T-helper 2 cell treated with Interferon-gamma antibody and Interleukin-4, amounts not matched to agents 5 μg/mL and 100 μg/mL, for 36 hours (primary cell): ENCODE measurements around the gene CLMN.
A peak's percentile ranks its signal among the peaks of the same experiment; 100 is the strongest.
"Not testable (repeated sequence)": the region's sequence is repeated elsewhere in the genome, so short reads cannot be mapped to it uniquely, and the experiment has no call there.

ENCODE experiments used
- DNase-seq: peaks from one replicate; pipeline ENCODE4 v3.0.0; 2021; ENCODE audit warnings: low spot score
- H3K27ac Mint-ChIP-seq: one replicate; pipeline ENCODE4 v1.8.0; 2021; ENCODE audit warnings: mild to moderate bottlenecking, mixed read lengths
- H3K27me3 Mint-ChIP-seq: one replicate; pipeline ENCODE4 v1.8.0; 2021; ENCODE audit warnings: low read depth, mixed read lengths
- H3K36me3 Mint-ChIP-seq: one replicate; pipeline ENCODE4 v1.8.0; 2021; ENCODE audit warnings: low read depth, mixed read lengths
- H3K4me1 Mint-ChIP-seq: one replicate; pipeline ENCODE4 v1.8.0; 2021; ENCODE audit warnings: low read depth, mixed read lengths
- H3K4me3 Mint-ChIP-seq: one replicate; pipeline ENCODE4 v1.8.0; 2022; ENCODE audit warnings: mild to moderate bottlenecking, moderate library complexity, mixed read lengths
- H3K9me3 Mint-ChIP-seq: one replicate; pipeline ENCODE4 v1.8.0; 2021; ENCODE audit warnings: mixed read lengths

Gene CLMN

GRCh38 chr14:95141684-95142083 lies 178.0 kb downstream of the CLMN start:
- peaks cover 16% of the 10 kb centered on the region for H3K4me1 Mint-ChIP-seq
- no peaks in the 10 kb centered on the region for H3K27me3 Mint-ChIP-seq
- H3K4me3 Mint-ChIP-seq = no peak overlapping the region
- no peak for DNase-seq
- H3K9me3 Mint-ChIP-seq = peaks cover 22% of the 10 kb centered on the region
- no peak overlapping the region for H3K27ac Mint-ChIP-seq
- H3K36me3 Mint-ChIP-seq = peaks cover 23% of the 10 kb centered on the region

DNA sequence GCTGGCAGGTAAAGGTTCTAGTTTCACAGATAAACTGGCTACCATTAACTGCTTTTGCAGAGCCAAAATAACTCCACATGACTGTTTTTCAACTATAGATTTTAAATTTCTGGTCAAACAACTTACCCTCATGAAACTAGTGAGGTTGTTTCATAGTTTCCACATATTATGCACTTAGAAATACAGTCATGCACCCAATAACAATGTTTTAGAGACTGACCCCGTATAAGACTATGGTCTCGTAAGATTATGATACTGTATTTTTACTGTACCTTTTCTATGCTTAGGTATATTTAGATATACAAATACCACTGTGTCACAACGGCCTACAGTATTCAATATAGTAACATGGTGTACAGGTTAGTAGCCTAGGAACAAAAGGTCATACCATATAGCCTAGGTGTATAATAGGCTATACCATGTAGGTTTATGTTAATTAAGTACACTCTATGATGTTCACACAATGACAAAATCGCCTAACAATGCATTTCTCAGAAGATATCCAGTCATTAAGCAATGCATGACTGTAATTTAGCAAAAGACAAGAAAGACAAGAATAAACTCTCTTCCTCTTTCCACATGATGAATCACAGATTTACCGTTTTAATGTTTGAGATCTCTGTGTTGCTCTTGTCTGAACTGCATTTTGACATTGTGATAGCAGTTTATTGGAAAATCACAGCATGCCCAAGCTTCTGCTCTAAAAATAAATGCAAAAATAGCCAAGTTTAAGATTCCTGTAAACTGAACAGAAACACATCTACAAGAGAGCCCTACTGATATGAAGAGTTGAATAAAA lies 179.4 kb downstream of the CLMN start:
- no peaks in the 10 kb centered on the region for H3K27me3 Mint-ChIP-seq
- H3K9me3 Mint-ChIP-seq = peaks cover 12% of the 10 kb centered on the region
- peaks cover 16% of the 10 kb centered on the region for H3K4me1 Mint-ChIP-seq
- H3K27ac Mint-ChIP-seq = no peak overlapping the region
- no peak overlapping the region for H3K4me3 Mint-ChIP-seq
- DNase-seq = no peak
- H3K36me3 Mint-ChIP-seq = peaks cover 14% of the 10 kb centered on the region

- peaks cover 21% of the 10 kb centered on the region for H3K4me1 Mint-ChIP-seq
- peaks cover 10% of the 10 kb centered on the region for H3K36me3 Mint-ChIP-seq
- no peak overlapping the region for H3K4me3 Mint-ChIP-seq
- no peaks in the 10 kb centered on the region for H3K27me3 Mint-ChIP-seq
- DNase-seq = no peak
- no peak overlapping the region for H3K27ac Mint-ChIP-seq
- no peaks in the 10 kb centered on the region for H3K9me3 Mint-ChIP-seq
Observed at GRCh38 chr14:95138876-95139275, 180.8 kb downstream of the CLMN start.

- peaks cover 19% of the 10 kb centered on the region for H3K4me1 Mint-ChIP-seq
- not testable (repeated sequence) for H3K27ac Mint-ChIP-seq, H3K9me3 Mint-ChIP-seq, H3K27me3 Mint-ChIP-seq, DNase-seq, H3K4me3 Mint-ChIP-seq
- peaks cover 11% of the 10 kb centered on the region for H3K36me3 Mint-ChIP-seq
Observed at GRCh38 chr14:95138455-95138854, 181.3 kb downstream of the CLMN start.

GRCh38 chr14:95137804-95138167 lies 181.9 kb downstream of the CLMN start:
- Mint-ChIP-seq H3K4me3 (no peak overlapping the region), H3K4me1 (peaks cover 19% of the 10 kb centered on the region), H3K27me3 (no peaks in the 10 kb centered on the region), H3K36me3 (peaks cover 15% of the 10 kb centered on the region), H3K9me3 (no peaks in the 10 kb centered on the region), H3K27ac (no peak overlapping the region)
- no peak for DNase-seq

DNA sequence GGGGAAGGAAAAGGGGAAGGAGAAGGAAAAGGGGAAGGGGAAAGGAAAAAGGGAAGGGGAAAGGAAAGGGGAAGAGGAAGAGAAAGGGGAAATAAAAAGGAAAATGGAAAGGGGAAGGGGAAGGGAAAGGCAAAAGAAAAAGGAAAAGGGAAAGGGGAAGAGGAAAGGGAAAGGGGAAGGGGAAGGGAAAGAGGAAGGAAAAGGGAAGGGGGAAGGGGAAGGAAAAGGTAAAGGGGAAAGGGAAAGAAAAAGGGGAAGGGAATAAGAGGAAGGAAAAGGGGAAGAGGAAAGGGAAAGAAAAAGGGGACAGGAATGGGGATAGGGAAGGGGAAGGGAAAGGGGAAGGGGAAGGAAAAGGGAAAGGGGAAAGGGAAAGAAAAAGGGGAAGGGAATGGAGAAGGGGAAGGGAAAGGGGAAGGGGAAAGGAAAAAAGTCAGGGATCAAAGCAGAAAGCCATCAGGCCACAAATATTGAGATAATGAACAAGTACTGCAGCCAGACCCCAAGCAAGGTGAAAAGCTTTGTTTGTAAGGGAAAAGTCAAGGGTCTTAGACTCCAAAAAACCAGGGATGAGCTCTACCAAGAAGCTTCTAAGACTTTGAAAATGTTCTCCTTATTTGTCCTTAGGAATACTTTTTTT lies 182.4 kb downstream of the CLMN start:
- H3K4me3 Mint-ChIP-seq = no peak overlapping the region
- no peak for DNase-seq
- peaks cover 19% of the 10 kb centered on the region for H3K4me1 Mint-ChIP-seq
- no peaks in the 10 kb centered on the region for H3K27me3 Mint-ChIP-seq
- no peaks in the 10 kb centered on the region for H3K9me3 Mint-ChIP-seq
- H3K36me3 Mint-ChIP-seq = peaks cover 20% of the 10 kb centered on the region
- H3K27ac Mint-ChIP-seq = no peak overlapping the region

GRCh38 chr14:95136631-95137030 lies 183.1 kb downstream of the CLMN start:
- Mint-ChIP-seq H3K27me3 (no peaks in the 10 kb centered on the region), H3K4me1 (peaks cover 19% of the 10 kb centered on the region), H3K4me3 (no peak overlapping the region), H3K36me3 (peaks cover 25% of the 10 kb centered on the region), H3K9me3 (no peaks in the 10 kb centered on the region), H3K27ac (peak overlapping the region; percentile 46)
- no peak for DNase-seq

DNA sequence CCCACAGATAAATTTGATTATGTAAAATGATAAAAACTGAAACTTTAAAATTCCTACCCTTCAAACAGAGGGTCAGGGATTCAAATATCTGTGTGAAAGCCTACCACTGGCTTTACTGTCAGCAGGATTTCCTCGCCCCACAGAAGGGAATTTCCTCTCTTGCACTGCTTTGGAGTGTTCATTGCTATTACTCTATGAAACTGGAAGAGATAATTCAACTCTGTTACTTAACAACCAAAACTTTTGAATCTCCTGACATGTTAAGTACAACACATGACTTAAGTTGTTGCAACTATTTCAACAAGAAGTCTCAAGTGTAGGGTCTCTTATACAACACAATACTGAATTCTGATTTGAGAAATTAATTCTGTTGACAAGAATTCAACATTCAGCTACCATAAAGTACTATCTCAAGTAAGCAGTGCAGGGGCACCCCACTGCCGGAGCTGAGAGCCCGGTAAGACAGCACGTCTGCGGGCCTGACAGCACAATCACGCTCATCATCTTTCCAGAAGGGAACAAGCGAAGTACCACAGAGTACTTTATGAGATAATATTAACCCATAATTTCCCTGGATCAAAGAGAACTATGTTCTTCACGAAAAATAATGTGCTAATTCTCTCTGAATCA lies 185.3 kb downstream of the CLMN start:
- Mint-ChIP-seq H3K9me3 (no peaks in the 10 kb centered on the region), H3K4me3 (no peak overlapping the region), H3K36me3 (peaks cover 38% of the 10 kb centered on the region), H3K27me3 (no peaks in the 10 kb centered on the region), H3K4me1 (peaks cover 19% of the 10 kb centered on the region), H3K27ac (no peak overlapping the region)
- no peak for DNase-seq

DNA sequence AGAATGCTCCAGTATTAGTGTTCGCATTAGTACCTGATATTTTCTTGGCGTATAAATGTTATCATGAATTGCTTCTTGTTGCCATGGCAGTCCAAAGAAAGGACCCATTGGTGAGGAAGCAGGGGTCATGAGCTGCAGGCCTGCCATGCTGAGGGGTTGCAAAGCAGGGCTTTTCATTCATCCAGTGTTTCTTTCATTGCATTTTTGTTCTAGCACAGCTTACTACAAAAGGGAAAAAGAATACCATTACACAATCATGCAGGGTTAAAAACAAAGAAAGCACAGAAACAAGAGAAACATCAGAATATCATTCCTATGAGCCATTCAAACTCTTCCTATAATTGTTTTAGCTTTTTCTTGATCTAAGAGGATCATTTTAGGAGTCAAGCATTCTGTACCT lies 186.4 kb downstream of the CLMN start:
- peaks cover 47% of the 10 kb centered on the region for H3K36me3 Mint-ChIP-seq
- no peak overlapping the region for H3K4me3 Mint-ChIP-seq
- peaks cover 19% of the 10 kb centered on the region for H3K4me1 Mint-ChIP-seq
- H3K27me3 Mint-ChIP-seq = no peaks in the 10 kb centered on the region
- no peak for DNase-seq
- no peaks in the 10 kb centered on the region for H3K9me3 Mint-ChIP-seq
- H3K27ac Mint-ChIP-seq = no peak overlapping the region

DNA sequence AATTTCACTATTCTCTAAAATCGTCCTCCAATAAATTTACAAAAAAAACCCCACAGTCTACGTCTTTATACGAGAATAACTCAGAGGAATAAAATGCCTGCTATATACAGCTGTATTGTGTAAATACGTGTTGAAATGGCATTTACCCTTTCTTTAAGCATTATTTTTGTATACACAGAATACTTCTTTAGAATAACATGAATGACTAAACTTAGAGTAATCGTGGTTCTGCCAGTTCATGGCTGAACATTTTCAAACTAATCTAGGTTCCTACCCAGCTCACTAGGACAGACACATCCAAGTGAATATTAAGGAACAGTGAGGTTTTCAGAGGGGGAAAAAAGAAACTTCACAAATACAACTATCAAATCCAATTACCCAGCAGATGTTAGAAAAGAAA lies 186.9 kb downstream of the CLMN start:
- Mint-ChIP-seq H3K27ac (no peak overlapping the region), H3K27me3 (no peaks in the 10 kb centered on the region), H3K36me3 (peaks cover 48% of the 10 kb centered on the region), H3K4me1 (peaks cover 18% of the 10 kb centered on the region), H3K9me3 (no peaks in the 10 kb centered on the region), H3K4me3 (no peak overlapping the region)
- no peak for DNase-seq
